HG03280 (cell line): ENCODE measurements around the gene GTF2H2C.
"Not testable (repeated sequence)": the region's sequence is repeated elsewhere in the genome, so short reads cannot be mapped to it uniquely, and the experiment has no call there.

Source experiments
- ATAC-seq: cut with Tn5 transposase; IDR thresholded peaks from one replicate; pipeline ENCODE4 v1.9.1; 2021; ENCODE audit warnings: mild to moderate bottlenecking, moderate library complexity; ENCODE audit not compliant: unreplicated experiment

The GTF2H2C gene

GRCh38 chr5:69559908-69560330 lies at the start of gene GTF2H2C:
Gene GTF2H2C, plus strand, starts transcription at chr5:69560191. Its CDS starts 4,942 bp downstream, at chr5:69565133.
- peak; percentile 99 for ATAC-seq

GRCh38 chr5:69510694-69511093 lies 49.3 kb upstream of the GTF2H2C start:
- ATAC-seq: no peak

GRCh38 chr5:69512740-69513260 lies 47.2 kb upstream of the GTF2H2C start:
- ATAC-seq: no peak

GRCh38 chr5:69515570-69515969 lies 44.4 kb upstream of the GTF2H2C start:
- ATAC-seq: not testable (repeated sequence)

- no peak for ATAC-seq
Measured at GRCh38 chr5:69516769-69517168, 43.2 kb upstream of the GTF2H2C start.

- no peak for ATAC-seq
Measured at GRCh38 chr5:69517763-69518212, 42.2 kb upstream of the GTF2H2C start.

- no peak for ATAC-seq
Measured at GRCh38 chr5:69519285-69519684, 40.7 kb upstream of the GTF2H2C start.

GRCh38 chr5:69522035-69522434 lies 38.0 kb upstream of the GTF2H2C start:
- no peak for ATAC-seq

- no peak for ATAC-seq
Measured at GRCh38 chr5:69525490-69525889, 34.5 kb upstream of the GTF2H2C start.

GRCh38 chr5:69526660-69527059 lies 33.3 kb upstream of the GTF2H2C start:
- ATAC-seq: no peak

GRCh38 chr5:69527128-69527770 lies 32.7 kb upstream of the GTF2H2C start:
- no peak for ATAC-seq

GRCh38 chr5:69528035-69528434 lies 32.0 kb upstream of the GTF2H2C start:
- no peak for ATAC-seq

GRCh38 chr5:69528609-69529008 lies 31.4 kb upstream of the GTF2H2C start:
- no peak for ATAC-seq

GRCh38 chr5:69530561-69531405 lies 29.2 kb upstream of the GTF2H2C start:
- ATAC-seq: no peak

GRCh38 chr5:69531406-69531801 lies 28.6 kb upstream of the GTF2H2C start:
- no peak for ATAC-seq

- ATAC-seq: not testable (repeated sequence)
Measured at GRCh38 chr5:69537911-69538310, 22.1 kb upstream of the GTF2H2C start.

- not testable (repeated sequence) for ATAC-seq
Measured at GRCh38 chr5:69538735-69539134, 21.3 kb upstream of the GTF2H2C start.

GRCh38 chr5:69541347-69541746 lies 18.6 kb upstream of the GTF2H2C start:
- not testable (repeated sequence) for ATAC-seq

GRCh38 chr5:69542838-69543618 lies 17.0 kb upstream of the GTF2H2C start:
- ATAC-seq: not testable (repeated sequence)

- not testable (repeated sequence) for ATAC-seq
Measured at GRCh38 chr5:69544602-69545001, 15.4 kb upstream of the GTF2H2C start.
